ENCODE measurements around the gene ZNF283.

DNA sequence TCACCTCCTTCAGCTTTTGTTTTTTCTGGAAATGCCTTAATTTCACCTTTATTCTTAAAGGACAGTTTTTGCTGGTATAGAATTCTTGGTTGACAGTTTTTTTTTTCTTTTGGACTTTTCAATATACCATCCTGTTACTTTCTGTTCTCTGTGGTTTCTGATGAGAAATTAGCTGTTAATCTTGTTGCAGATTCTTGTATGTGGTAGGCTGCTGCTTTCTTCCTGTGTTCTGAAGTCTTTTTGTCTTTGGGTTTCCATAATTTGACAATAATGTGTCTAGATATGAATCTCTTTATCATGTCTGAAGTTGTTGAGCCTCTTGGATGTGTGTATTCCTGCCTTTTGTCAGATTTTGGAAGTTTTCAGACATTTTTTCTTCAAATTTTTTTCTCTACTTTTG is 12.0 kb downstream of the ZNF283 start:
- TF ChIP-seq, protein P1, sequence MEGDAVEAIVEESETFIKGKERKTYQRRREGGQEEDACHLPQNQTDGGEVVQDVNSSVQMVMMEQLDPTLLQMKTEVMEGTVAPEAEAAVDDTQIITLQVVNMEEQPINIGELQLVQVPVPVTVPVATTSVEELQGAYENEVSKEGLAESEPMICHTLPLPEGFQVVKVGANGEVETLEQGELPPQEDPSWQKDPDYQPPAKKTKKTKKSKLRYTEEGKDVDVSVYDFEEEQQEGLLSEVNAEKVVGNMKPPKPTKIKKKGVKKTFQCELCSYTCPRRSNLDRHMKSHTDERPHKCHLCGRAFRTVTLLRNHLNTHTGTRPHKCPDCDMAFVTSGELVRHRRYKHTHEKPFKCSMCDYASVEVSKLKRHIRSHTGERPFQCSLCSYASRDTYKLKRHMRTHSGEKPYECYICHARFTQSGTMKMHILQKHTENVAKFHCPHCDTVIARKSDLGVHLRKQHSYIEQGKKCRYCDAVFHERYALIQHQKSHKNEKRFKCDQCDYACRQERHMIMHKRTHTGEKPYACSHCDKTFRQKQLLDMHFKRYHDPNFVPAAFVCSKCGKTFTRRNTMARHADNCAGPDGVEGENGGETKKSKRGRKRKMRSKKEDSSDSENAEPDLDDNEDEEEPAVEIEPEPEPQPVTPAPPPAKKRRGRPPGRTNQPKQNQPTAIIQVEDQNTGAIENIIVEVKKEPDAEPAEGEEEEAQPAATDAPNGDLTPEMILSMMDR (IDR thresholded peaks at IDR 0.05; ENCODE audit: low read depth, low read length, missing input control) = no peak
- TF ChIP-seq REST (IDR thresholded peaks at IDR 0.05) (no peak), YY1 (IDR thresholded peaks at IDR 0.05) (no peak), FOXA1 (IDR thresholded peaks at IDR 0.05) (no peak), ATF3 (IDR thresholded peaks at IDR 0.05) (no peak), GABPA (IDR thresholded peaks at IDR 0.05 in 1 of 2, conservative IDR thresholded peaks at IDR 0.05 in 1 of 2) (no peak), TAF1 (conservative IDR thresholded peaks at IDR 0.05) (no peak), MAX (IDR thresholded peaks at IDR 0.05) (no peak), RXRA (IDR thresholded peaks at IDR 0.05) (no peak), JUND (IDR thresholded peaks at IDR 0.05) (no peak), RAD21 (IDR thresholded peaks at IDR 0.05) (no peak), NR2F2 (IDR thresholded peaks at IDR 0.05) (no peak)
